NB4 (cell line): ENCODE data around the gene CNOT8.

Experiments used
- DNase-seq: peaks from one replicate; pipeline ENCODE4 v3.0.0; 2010; ENCODE audit warnings: low read depth
- H3K4me3 ChIP-seq: one replicate; pipeline ENCODE4 v1.5.1; 2011; ENCODE audit warnings: mild to moderate bottlenecking, low read depth, low read length, moderate library complexity
- MYC ChIP-seq: IDR thresholded peaks from 2 replicates; pipeline ENCODE4 v1.6.1; 2011; ENCODE audit warnings: low read depth, low read length
- POLR2A ChIP-seq: IDR thresholded peaks from 2 replicates; pipeline ENCODE4 v1.6.1; 2011; ENCODE audit warnings: mild to moderate bottlenecking; ENCODE audit not compliant: insufficient read length; ENCODE audit errors: extremely low read depth
- TF ChIP-seq, protein P1 (sequence below): IDR thresholded peaks from one replicate; pipeline ENCODE4 v1.5.1; 2012; ENCODE audit warnings: low read depth, low read length
- TF ChIP-seq, protein P2 (sequence below): IDR thresholded peaks from 2 replicates; pipeline ENCODE4 v1.6.1; 2011; ENCODE audit warnings: low read depth, low read length

CNOT8 gene

DNA sequence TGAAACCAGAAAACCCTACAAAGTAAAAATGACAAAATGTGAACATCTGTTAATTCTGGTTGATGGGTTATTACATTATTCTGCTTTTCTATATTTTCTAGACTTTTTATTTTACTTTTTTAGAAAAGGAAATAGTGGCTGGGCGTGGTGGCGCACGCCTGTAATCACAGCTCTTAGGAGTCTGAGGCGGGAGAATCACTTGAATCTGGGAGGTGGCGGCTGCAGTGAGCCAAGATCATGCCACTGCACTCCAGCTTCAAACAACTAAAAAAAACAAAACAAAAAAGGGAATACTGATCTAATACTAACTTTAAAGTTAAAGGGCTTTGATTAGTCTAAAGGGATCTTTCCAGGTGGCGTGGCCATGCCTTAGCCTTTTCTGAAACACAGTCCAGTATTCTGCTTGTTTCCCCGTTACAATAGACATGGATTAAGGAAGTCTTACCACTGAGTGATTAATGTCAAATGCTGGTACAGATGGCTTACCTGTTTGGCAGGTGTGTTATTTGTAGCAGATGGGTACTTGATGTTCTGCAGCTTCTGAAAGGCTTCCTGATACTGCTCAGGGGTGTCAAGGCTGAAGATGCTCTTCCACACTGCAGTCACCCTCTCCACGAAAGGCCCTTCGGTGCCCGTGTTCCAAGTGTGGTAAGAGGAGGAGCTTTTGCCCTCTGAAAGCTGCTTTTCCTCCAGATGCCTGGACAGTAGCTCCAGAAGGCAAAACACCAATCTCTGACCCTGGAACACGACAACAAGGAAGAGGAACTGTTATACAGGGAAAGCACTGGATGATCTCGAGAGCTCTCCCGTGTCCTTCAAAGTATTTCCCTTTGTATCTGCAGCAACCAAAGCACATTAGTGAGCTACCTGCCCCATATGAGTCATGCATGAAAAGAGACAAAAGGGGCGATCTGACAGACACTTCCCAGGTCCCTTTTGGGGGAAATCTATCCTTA is 37.5 kb downstream of the CNOT8 start:
- no peak for TF ChIP-seq POLR2A
- TF ChIP-seq, protein P1, sequence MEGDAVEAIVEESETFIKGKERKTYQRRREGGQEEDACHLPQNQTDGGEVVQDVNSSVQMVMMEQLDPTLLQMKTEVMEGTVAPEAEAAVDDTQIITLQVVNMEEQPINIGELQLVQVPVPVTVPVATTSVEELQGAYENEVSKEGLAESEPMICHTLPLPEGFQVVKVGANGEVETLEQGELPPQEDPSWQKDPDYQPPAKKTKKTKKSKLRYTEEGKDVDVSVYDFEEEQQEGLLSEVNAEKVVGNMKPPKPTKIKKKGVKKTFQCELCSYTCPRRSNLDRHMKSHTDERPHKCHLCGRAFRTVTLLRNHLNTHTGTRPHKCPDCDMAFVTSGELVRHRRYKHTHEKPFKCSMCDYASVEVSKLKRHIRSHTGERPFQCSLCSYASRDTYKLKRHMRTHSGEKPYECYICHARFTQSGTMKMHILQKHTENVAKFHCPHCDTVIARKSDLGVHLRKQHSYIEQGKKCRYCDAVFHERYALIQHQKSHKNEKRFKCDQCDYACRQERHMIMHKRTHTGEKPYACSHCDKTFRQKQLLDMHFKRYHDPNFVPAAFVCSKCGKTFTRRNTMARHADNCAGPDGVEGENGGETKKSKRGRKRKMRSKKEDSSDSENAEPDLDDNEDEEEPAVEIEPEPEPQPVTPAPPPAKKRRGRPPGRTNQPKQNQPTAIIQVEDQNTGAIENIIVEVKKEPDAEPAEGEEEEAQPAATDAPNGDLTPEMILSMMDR, result no peak
- no peak for TF ChIP-seq MYC
- TF ChIP-seq, protein P2, sequence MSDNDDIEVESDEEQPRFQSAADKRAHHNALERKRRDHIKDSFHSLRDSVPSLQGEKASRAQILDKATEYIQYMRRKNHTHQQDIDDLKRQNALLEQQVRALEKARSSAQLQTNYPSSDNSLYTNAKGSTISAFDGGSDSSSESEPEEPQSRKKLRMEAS, result no peak
- no peak for DNase-seq
- no peak overlapping the region for H3K4me3 ChIP-seq

DNA sequence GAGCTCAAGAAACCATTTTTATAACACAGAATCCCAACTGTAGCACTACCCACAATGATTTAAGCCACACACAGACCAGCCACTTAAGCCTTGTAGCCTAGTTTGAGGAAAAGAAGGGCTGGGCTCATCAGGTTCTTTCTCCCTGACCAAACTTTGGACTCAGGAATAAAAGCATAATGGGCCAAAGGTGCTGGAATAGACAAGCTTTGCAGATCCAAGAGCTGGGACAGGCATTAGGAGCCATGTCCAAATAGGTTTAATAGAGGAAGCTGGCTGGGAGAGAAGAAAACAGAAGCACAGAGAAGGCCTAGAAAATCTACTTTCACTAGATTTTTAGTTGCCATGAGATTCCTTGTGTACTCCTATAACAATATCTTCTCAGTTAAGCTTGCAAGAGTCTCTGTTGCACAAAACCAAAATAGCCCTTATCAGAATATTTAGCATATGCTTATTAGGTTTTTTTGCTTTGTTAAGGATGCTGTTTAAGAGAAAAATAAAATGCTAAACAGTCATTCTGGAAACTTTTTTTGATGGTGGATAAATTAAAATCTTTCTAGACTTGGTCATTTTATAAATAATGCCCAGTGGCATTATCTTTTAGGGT is 38.2 kb downstream of the CNOT8 start:
- H3K4me3 ChIP-seq, result no peak overlapping the region
- no peak for DNase-seq
- TF ChIP-seq MYC (no peak), POLR2A (no peak)
- TF ChIP-seq, protein P1, result no peak
- TF ChIP-seq, protein P2, result no peak

DNA sequence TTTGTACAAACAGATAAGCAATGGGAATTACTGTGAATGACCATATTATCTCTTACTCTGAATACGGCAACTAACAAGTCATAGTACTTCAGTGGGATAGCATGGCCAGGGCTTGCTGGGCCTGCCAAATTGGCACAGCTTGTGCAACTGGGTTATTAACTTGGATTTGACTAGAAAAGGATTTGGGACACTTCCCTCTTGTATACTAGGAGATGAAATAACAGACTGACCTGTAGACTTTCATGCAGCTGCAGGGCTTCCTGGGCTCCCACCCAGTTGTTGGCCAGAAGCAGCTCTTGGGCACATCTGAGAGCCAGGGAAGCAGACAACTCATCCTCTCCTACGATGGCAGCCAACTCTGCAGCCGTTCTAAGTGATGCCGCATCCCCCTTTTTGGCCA is 39.8 kb downstream of the CNOT8 start:
- TF ChIP-seq, protein P1, result no peak
- TF ChIP-seq POLR2A (no peak), MYC (no peak)
- TF ChIP-seq, protein P2, result no peak
- no peak for DNase-seq
- H3K4me3 ChIP-seq, result no peak overlapping the region

DNA sequence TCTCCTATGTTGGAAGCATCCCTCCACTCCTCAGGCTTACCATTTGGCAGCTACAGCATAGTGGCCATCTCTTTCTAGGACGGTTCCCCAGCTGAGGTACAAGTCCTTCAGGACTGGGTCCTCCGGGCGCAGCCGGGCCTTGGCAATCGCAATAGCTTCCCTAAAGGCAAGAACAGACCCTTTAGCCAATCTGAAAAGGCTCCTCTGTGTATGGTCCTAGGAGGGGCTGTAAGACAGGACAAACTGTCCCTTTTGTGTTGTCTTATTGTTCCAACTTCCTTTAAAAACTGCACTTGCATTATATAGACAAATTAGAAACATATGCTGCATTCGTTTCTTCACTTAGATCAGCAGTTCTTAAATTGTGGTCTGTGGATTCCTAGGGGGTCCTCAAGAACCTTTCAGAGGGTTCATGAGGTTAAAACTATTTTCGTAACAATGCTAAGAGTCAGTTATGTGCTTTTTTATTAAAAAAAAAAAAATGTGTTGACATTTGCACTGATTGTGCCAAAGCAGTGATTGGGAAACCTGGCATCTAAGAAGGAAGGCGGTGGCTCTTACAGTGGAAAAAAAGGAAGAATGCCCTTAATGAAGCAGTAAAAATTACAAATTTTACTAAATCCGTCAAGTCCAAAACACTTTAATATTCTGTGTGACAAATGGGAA is 40.9 kb downstream of the CNOT8 start:
- no peak overlapping the region for H3K4me3 ChIP-seq
- TF ChIP-seq, protein P2, result no peak
- TF ChIP-seq, protein P1, result no peak
- TF ChIP-seq MYC (no peak), POLR2A (no peak)
- no peak for DNase-seq

DNA sequence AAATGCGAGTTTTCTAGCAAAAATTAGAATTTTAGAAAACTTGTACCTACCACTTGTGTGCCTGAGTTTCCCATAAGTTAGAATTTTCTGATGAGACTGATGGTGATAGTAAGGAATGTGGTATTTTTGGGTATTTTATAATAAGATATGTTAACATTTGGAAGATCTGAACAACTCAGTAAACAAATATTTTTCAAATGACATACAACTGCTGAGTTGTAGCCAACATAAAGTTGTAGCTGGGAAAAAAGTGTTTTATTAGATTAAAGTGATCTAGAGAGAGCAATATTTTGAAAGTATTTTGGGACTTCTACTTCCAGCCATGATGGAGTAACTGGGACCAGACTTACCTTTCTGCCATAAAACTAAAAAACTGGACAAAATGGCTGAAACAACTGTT is 41.6 kb downstream of the CNOT8 start:
- DNase-seq, result no peak
- H3K4me3 ChIP-seq, result no peak overlapping the region
- TF ChIP-seq, protein P2, result no peak
- TF ChIP-seq, protein P1, result no peak
- no peak for TF ChIP-seq MYC
- TF ChIP-seq POLR2A, result no peak
